Fibroblast of mammary gland (primary cell): ENCODE results near the gene RBFOX1.

Experiments used
- DNase-seq: peaks from one replicate; pipeline ENCODE4 v3.0.0-alpha.2; 2010; ENCODE audit warnings: low read depth
- H3K4me3 ChIP-seq: 2 replicates; pipeline ENCODE4 v1.5.1; 2011; ENCODE audit warnings: low read depth, mild to moderate bottlenecking, low read length, moderate library complexity; ENCODE audit not compliant: control insufficient read depth
- CTCF ChIP-seq: conservative IDR thresholded peaks from 2 replicates; pipeline ENCODE4 v1.5.1; 2011; ENCODE audit warnings: low read depth, low read length, inconsistent platforms; ENCODE audit not compliant: control insufficient read depth, insufficient read depth

Gene RBFOX1

DNA sequence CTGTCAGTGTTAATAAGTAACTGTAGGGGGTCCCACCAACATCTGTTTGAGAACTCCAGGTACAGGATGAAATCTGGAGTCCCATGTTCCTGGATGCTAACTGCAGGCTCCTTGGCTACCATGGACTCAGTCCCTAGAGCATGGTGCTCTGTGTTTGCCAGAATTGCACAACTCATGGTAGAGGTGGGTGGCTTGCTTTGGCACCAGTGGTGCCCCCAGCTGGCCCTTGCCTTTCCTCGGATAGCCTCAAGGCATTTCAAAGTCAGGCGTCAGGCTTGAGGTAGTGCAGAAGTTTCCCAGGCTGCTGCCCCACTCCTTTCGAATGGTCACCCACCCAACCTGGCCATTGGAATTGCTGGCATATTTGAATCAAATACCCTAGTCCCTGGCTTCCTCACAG, 179.9 kb downstream of the RBFOX1 start:
- TF ChIP-seq CTCF: no peak
- DNase-seq: no peak
- H3K4me3 ChIP-seq: no peak overlapping the region

DNA sequence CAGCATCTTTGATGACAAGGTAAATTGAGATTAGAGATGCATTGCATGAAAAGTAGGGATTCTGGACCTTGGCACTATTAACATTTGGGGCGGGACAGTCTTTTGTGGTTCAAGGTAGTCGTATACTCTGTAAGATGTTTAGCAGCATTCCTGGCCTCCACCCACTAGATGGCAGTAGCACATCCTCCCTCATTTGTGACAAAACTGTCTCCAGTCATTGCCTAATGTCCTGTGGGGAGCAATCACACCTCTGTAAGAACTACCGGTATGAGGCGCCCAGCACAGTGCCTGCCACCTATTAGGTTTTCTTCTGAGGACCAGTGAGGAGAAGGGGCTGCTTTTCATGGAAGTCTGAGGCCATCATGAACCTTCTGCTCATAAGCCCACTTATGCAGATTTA, 180.8 kb downstream of the RBFOX1 start:
- DNase-seq: no peak
- no peak overlapping the region for H3K4me3 ChIP-seq
- TF ChIP-seq CTCF: no peak

DNA sequence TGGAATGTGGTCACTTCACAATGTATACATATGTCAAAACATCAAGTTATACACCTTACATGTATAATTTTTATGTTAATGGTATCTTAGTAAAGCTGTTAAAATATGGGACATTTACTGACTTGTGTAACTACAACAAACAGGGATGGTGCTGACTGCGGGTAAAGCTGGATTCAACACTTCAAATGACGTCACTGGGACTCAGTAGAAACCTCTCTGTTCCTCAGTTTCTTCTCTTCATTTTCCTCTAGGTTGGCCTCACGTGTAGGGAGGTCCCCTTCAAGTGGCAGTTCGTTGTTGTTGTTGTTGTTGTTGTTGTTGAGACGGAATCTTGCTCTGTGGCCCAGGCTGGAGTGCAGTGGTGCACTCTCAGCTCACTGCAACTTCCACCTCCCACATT, 182.9 kb downstream of the RBFOX1 start:
- TF ChIP-seq CTCF: no peak

DNA sequence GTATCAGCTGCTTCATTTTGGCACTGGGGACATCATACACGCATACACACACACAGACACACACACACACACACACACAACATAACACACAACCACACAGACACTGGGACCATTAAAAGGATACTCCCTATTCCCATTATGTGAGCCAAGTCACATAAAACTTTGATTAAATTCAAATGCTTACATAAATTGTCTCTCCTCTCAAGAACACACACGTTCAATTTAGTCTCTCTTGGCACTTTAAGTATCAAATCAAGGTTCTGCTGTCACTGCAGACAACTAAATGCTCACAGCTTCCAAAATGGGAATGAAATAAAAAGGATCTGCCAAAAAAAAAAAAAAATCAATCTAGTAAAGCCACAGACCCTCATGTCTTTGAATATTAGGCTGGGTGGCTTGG, 184.9 kb downstream of the RBFOX1 start:
- no peak overlapping the region for H3K4me3 ChIP-seq
- no peak for TF ChIP-seq CTCF
- DNase-seq: no peak

More for the DNA sequence above, 182.9 kb downstream of the RBFOX1 start:
- no peak for DNase-seq
- no peak overlapping the region for H3K4me3 ChIP-seq

GRCh38 chr16:7518158-7518557, 185.5 kb downstream of the RBFOX1 start:
- no peak overlapping the region for H3K4me3 ChIP-seq
- DNase-seq: no peak
- TF ChIP-seq CTCF: no peak

DNA sequence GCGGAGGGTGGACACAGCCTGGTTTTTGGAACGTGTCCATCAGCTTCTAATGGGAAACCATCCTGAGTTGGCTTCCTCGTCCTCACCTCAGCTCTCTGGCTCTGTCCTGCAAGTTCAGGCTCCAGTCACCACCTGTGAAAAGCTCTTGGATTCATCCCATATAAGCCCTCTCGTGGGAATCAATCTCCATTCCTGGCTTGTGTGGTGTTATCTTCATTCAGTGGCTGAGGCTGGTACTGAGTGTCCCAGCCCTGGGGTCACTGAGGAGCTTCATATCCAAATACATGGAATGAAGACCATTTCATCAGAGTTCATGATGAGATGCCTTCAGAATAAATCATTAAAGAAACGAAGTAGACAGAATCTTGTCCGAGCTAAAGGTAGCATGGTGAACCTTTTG, 189.2 kb downstream of the RBFOX1 start:
- TF ChIP-seq CTCF: no peak
- H3K4me3 ChIP-seq: no peak overlapping the region
- DNase-seq: no peak

GRCh38 chr16:7524419-7524818, 191.8 kb downstream of the RBFOX1 start:
- no peak for DNase-seq
- H3K4me3 ChIP-seq: no peak overlapping the region
- TF ChIP-seq CTCF: no peak
